ENCODE data around the gene METTL2A.
"Not testable (repeated sequence)": the region's sequence is repeated elsewhere in the genome, so short reads cannot be mapped to it uniquely, and the experiment has no call there.

The METTL2A gene

DNA sequence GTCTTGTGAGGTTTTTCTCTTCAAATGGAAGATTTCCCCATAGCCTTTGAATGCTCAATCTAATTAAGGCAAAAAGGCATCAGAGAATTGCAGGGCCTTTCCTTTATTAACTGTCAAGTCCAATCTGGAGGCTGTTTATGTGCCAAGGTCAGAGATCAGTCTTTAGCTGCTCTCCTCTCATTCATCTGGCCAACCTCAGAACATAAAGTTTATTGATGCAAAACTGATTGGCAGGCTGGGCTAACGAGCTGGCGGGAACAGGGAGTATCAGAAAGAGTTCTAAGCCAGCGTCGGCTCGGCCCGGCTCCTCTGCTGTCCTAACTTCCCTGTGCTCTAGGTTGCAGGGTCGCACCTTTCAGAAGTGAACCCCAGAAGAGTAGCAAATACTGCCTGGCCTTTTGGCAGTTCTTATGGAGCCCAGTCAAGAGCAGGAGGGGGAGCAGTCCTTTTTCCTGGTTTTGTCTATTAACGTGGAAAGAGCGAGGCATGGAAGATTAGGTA is 47.7 kb downstream of the METTL2A start:
- DNase-seq (ENCODE audit: low read depth in 2 of 2), result not testable (repeated sequence)

DNA sequence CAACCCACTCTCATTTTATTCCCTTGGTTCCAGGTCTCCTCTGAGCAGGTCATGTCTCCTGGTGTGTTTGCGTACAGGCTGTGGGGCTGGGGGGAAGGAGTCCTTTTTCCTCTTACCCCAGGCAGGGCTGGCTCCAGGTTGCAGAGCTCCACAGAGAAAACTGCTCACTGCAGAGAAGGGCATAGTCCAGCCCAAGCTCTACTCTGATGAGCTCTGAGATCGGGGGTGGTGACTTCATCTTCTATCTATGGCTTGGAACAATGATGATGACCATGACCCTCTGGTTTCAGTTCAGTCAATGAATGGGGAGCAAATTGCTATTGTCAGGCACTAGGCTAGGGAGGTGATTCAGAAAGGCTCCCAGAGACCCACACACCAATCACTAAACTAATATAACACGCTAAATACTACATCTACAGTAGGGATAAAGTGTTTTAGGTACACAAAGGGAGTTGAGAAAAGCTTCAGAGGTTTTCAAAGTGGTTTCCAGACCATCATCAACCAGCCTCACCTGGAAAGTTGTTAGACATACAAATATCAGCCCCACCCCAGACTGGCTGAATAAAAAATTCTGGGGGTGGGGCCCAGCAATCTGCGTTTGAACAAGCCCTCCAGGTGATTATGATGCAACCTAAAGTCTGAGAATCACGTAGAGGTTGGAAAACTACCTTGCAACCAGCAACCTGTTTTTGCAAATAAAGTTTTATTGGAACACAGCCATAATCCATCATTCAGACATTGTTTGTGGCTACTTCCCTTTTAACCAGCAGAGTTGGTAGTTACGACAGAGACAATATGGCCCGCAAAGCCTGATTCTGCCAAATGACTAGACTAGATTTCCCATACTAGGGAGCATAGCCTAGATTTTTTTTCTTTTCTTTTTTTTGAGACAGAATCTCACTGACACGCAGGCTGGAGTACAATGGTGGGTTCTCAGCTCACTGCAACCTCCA is 49.6 kb downstream of the METTL2A start:
- not testable (repeated sequence) for DNase-seq (ENCODE audit: low read depth in 2 of 2)

DNA sequence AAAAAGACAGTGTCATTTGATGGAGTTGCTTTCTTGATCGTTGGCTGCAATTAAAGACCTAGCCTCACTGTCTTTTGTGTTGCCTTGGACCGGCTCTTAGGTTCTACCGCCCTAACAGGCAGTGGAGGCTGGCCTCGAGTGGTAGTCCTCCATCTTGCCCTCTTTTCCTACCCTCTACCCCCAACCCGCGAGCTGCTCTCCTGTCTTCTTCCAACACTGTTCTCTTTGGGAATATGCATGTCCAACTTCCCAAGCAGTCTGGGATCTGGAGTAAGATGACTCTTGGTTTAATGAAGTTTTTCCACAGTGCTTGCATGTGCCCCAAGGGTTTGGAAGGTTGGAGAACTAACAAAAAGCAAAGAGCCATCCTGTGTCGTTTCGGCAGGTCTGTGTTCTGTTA is 53.4 kb downstream of the METTL2A start:
- not testable (repeated sequence) for DNase-seq (ENCODE audit: low read depth in 2 of 2)

DNA sequence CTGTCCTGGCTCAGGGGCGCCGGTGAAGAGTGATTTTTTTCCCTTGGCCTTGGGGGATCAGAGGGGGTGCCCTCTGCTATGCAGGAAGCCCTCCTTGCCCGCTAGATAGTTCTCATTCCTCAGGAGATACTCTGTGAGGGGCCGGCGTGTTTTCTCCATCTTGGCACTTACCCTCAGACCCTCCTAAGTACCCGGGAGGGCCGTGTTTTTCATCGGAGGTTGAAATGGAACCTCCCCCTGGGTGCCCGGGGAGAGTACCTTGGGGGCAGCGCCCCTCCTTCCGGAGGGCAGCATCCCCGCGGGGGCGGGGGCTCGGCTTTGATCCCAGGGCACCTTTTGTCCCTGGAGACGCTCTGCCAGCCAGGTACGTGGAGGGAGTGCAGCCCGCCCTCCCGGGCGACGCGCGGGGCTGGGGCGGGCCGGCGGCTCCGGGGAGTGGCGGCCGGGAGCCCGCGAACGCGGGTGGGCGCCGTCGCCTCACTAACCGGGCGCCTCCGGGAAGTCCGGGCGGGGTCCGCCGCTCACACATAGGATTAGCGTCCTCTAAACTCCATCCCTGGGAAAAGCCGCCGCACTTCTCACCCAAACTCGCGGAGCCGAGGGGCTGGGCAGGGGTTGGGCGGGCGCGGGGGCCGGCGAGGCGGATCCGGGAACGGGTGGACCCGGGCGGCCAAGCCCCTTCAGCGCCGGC is 54.2 kb downstream of the METTL2A start:
- peak in 1 of 2 donors; percentile 29 for DNase-seq (ENCODE audit: low read depth in 2 of 2)

DNA sequence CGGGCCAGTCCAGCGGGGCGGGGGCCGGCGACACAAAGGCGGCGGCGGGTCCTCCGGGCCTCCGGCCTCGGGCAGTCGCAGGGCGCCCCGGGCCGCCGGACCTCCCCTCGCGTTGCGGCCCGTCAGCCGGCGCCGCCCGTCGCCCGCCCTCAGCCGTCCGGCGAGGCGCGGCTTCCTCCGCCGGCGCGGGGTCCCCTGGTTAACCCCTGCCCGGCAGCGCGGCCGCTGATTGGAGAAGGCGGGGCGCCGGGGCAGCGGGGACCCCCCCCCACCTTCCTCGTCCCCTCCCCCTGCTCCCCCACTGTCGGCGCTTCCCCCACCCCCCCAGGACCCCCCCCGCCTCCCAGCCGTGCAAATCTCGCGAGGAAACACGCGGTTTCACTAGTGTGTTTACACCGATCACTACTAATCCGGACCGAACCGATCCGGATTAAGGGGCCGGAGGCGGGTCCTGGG is 54.8 kb downstream of the METTL2A start, which contains the start of gene TLK2:
Gene TLK2 (plus strand): TSS at position 402 of the 456 bp plus-strand sequence. CDS start 2,301 bp downstream, outside the sequence.
- peak; percentile 34 to 76 for DNase-seq (ENCODE audit: low read depth in 2 of 2)

DNA sequence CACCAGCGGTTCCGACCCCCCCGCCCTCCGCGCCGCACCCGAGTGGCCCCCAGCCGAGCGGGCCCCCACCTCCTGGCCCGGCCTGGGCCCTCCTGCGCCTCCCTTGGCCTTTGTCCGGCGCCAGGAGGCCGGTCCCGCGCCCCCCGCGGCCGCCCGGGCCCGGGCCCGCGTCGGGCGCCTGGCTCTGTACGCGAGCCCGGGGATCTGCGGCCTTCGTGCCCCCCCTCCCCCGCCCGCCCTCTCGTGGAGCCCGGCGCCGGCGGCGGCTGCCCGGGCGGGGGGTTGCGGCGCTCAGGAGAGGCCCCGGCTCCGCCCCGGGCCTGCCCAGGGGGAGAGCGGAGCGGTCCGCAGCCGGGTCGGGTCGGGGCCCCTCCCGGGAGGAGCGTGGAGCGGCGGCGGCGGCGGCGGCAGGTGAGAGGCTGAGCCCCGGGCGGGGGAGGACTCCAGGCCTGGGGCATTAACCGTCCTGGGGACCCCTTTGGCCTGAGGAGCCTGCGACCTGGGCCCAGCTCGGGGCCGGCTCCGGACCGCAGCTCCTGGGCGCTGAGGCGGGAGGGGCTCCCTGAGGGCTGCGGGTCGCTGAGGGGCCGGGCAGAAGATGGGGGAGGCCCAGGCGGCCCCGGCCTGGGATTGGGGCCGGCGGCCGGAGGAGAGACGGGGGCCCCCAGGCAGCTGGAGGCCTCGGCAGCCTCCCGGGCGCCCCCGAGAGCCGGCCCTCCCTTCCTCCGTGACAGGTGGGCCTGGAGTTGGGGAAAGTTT is 55.4 kb downstream of the METTL2A start:
- peak in 1 of 2 donors; percentile 31 for DNase-seq (ENCODE audit: low read depth in 2 of 2)

DNA sequence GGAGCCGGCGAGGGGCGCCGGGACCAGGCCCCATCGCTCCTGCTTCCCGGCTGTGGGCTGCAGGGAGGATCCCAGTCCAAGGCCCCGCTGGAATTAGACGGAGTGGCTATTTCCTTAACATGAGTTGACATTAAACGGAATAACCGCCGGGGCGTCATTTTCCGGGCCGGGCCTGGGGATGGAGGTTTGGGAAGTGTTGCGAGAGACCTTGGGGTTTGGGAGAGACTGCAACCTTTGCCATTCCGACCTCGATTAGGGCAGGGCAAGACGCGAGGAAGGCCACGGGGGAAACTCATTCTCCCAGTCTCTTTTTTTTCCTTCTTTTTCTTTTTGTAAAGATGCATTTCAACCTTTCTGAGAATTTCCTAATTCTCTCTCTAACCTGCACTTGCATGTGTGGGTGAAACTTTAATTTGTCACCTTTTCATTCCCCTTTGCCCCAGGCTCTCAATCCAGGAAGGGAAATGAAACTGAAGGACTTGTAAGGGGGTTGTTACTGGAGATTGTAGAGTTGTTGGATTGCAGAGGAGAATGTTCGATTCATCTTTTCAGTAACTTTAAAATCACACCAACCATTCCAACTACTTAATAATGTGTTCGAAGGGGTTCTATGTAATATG is 56.1 kb downstream of the METTL2A start:
- DNase-seq (ENCODE audit: low read depth in 2 of 2), result not testable (repeated sequence)

DNA sequence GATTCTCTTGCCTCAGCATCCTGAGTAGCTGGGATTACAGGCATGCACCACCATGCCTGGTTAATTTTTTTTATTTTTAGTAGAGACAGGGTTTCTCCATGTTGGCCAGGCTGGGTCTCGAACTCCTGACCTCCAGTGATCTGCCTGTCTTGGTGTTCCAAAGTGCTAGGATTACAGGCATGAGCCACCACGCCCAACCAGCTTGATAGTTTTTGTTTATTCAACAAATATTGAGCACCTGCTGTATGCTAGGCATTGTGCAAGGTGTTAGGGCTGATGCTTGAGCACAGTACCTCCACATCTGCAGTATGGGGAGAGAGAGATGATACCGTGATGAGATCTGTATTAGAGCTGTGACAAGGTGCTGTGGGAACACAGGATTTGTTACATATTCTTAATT is 58.9 kb downstream of the METTL2A start:
- not testable (repeated sequence) for DNase-seq (ENCODE audit: low read depth in 2 of 2)

DNA sequence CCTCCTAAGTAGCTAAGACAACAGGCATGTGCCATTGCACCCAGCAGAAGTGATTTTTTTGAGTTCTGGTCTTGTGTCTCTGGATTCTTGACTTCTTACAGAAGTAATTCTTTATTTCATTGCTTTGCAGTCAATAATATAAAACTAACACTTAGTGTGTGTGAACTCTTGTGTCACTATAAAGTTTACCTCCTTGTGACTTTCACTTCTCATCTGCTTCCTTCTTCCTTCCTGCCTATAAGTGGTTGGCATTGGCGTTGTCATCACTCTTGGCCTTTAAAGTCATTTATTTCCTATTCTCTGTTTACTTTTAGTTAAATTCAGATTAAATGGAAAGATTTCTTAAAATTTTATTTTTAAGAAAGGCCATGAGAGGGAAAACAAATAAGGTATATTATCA is 67.3 kb downstream of the METTL2A start:
- DNase-seq (ENCODE audit: low read depth in 2 of 2), result not testable (repeated sequence)

DNA sequence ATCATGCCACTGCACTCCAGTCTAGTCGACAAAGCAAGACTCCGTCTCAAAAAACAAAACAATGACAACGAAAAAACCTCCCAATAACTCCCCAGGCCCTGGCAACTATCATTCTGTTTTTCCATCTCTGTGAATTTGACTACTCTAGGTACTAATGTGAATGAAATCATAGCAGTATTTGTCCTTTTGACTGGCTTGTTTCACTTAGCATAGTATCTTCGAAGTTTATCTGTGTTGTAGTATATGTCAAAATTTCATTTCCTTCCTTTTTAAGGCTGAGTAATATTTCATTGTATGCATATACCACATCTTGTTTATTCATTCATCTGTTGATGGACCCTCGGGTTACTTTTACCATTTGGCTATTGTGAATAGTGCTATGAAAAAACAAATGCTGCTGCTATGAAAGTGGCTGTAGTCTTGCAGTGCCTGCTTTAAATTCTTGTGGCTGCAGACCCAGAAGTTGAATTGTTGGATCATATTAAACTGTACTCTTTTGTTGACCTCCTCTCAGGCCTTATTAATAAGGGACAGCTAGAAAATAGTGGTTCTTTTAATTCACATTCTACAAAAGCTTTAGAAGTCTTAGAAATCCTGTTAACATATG is 69.5 kb downstream of the METTL2A start:
- not testable (repeated sequence) for DNase-seq (ENCODE audit: low read depth in 2 of 2)

DNA sequence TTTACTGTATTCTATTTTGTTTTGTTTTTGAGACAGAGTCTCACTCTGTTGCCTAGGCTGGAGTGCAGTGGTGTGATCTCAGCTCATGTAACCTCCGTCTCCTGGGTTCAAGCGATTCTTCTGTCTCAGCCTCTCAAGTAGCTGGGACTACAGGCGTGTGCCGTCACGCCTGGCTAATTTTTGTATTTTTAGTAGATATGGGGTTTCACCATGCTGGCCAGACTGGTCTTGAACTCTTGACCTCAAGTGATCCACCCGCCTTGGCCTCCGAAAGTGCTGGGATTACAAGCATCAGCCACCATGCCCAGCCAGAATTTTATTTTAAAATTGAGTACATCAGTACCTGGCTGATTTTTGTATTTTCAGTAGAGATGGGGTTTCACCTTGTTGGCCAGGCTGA is 70.4 kb downstream of the METTL2A start:
- DNase-seq (ENCODE audit: low read depth in 2 of 2), result not testable (repeated sequence)

DNA sequence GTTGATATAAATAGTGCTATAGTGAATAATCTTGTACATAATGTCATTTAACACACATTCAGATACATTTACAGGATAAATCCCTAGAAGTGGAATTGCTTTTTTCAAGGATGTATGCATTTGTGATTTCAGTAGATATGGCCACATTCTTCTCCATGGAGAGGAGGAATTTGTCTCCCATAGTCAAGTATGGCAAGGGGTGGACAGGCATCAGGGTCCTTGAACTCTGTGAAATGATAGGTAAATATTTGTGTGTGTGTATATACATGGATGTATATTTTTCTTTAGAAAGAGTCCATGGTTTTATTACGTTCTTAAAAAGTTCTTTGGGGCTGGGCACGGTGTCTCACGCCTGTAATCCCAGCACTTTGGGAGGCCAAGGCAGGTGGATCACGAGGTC is 72.6 kb downstream of the METTL2A start:
- DNase-seq (ENCODE audit: low read depth in 2 of 2), result not testable (repeated sequence)

DNA sequence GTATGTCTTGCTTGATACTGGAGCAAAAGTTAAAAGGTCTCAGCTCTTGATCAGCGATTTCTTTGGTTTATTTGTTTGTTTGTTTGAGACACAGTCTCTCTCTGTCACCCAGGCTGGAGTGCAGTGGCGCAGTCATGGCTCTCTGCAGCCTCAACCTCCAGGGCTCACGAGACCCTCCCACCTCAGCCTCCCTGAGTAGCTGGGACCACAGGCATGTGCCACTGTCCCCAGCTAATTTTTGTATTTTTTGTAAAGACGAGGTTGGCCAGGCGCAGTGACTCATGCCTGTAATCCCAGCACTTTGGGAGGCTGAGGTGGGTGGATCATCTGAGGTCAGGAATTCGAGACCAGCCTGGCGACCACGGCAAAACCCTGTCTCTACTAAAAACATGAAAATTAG is 75.1 kb downstream of the METTL2A start:
- not testable (repeated sequence) for DNase-seq (ENCODE audit: low read depth in 2 of 2)

All from stimulated activated CD8-positive, alpha-beta memory T cell treated with anti-CD3 and anti-CD28 coated beads, Interleukin-7, amount 100 ng/mL, for 4 hours (primary cell).